HG03457 (cell line): ENCODE measurements around the gene BNC1.
"Not testable (repeated sequence)": the region's sequence is repeated elsewhere in the genome, so short reads cannot be mapped to it uniquely, and the experiment has no call there.

Source experiments
- ATAC-seq: cut with Tn5 transposase; IDR thresholded peaks from one replicate; pipeline ENCODE4 v1.9.1; 2021; ENCODE audit warnings: moderate number of reproducible peaks; ENCODE audit not compliant: unreplicated experiment

Gene BNC1

GRCh38 chr15:83250781-83251180 lies 33.7 kb downstream of the BNC1 start:
- ATAC-seq, result no peak

GRCh38 chr15:83249030-83249343 lies 35.5 kb downstream of the BNC1 start:
- no peak for ATAC-seq

GRCh38 chr15:83248151-83249029 lies 36.1 kb downstream of the BNC1 start:
- ATAC-seq, result no peak

- ATAC-seq, result no peak
Measured at GRCh38 chr15:83243634-83244033, 40.8 kb downstream of the BNC1 start.

GRCh38 chr15:83230242-83230641 lies 54.2 kb downstream of the BNC1 start:
- ATAC-seq, result no peak

GRCh38 chr15:83225449-83225848 lies 59.0 kb downstream of the BNC1 start:
- ATAC-seq, result no peak

GRCh38 chr15:83221781-83222180 lies 62.7 kb downstream of the BNC1 start:
- not testable (repeated sequence) for ATAC-seq

GRCh38 chr15:83219026-83219425 lies 65.4 kb downstream of the BNC1 start:
- no peak for ATAC-seq

GRCh38 chr15:83215306-83215705 lies 69.2 kb downstream of the BNC1 start:
- ATAC-seq, result no peak

- ATAC-seq, result no peak
Measured at GRCh38 chr15:83210619-83211018, 73.8 kb downstream of the BNC1 start.

GRCh38 chr15:83209333-83209732 lies 75.1 kb downstream of the BNC1 start:
- no peak for ATAC-seq

GRCh38 chr15:83208367-83208661 lies 76.2 kb downstream of the BNC1 start:
- no peak for ATAC-seq

- no peak for ATAC-seq
Measured at GRCh38 chr15:83207660-83208366, 76.7 kb downstream of the BNC1 start, which contains the start of gene HDGFL3. Gene HDGFL3, minus strand, starts transcription at chr15:83207823. Its CDS starts 409 bp downstream, at chr15:83207414.

- ATAC-seq, result no peak
Measured at GRCh38 chr15:83207009-83207659, 77.3 kb downstream of the BNC1 start.

GRCh38 chr15:83206526-83207008 lies 77.9 kb downstream of the BNC1 start:
- ATAC-seq, result no peak
